Measurements from ENCODE around the gene CKAP4.

The CKAP4 gene

DNA sequence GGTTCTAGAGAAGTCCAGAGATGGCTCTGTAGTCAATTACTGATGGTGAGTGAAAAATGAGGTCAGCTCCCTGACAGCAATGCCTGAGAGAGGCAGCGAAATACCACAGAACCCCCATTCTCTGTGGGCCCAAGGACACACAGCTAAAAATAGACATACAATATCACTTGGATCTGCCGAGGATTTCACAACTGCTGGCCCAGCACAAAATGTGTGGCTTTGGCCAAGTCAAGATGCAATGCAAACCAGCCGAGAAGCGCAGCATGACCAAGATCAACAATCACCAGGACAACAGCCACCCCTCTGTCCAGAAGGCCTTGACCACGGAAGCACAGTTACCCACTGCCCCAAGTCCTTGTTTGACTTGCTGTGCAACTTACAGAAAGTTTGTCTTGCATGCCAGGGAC is 52.2 kb downstream of the CKAP4 start:
- no peak for DNase-seq

DNA sequence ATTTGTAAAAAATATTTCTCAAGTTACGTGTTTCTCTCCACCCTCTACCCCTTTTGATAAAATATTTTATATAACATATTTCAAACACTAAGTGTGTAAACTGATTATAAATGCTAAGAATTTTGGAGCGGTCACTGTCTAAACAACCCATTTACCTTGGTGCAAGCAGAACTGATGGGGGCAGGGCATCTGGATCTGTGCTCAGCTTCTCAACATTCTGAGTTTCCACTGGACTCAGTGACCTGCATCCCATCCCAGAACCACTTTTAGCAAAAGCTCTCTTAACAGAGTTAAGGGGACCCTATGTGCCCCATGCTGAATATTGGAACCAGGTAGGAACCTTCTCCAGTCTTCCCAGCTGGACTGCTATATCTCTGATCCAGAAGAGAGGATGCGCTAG is 53.5 kb downstream of the CKAP4 start:
- DNase-seq: no peak

DNA sequence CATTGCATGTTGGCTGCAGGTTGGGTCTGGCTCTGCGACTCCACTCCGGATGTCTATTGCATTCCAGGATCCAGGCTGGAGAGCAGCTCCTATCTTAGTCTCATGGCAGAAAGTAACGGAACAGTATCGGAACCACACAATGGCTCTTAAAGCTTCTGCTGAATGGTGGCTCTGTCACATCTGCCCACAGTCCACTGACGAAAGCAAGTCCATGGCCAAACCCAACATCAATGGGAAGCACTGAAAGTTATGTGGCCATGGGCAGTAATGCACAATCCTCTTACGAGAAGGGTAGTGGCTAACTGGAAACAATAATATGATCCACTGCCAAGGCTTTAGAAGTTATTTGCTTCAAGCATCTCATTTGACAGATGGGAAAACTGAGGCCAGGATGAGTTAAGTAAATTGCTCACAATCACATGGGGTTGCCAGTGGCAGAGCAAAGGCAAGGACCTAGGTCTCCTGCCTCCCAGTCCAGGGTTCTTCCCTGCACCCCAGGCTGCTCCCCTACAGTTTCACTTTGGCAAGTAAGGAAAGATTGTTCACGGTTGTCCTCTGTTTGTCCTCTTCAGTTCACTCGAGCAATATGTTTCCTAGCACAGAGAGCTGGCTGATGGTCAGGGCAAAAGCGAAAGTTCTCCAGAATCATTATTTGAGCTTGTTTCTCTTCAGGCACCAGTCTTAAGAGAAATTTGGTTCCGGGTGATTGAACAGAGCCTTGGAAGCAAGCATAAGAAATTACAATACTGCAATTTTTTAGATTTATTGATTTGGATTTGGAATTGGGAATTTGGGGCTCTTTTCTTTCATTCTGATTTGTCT is 54.2 kb downstream of the CKAP4 start:
- no peak for DNase-seq

DNA sequence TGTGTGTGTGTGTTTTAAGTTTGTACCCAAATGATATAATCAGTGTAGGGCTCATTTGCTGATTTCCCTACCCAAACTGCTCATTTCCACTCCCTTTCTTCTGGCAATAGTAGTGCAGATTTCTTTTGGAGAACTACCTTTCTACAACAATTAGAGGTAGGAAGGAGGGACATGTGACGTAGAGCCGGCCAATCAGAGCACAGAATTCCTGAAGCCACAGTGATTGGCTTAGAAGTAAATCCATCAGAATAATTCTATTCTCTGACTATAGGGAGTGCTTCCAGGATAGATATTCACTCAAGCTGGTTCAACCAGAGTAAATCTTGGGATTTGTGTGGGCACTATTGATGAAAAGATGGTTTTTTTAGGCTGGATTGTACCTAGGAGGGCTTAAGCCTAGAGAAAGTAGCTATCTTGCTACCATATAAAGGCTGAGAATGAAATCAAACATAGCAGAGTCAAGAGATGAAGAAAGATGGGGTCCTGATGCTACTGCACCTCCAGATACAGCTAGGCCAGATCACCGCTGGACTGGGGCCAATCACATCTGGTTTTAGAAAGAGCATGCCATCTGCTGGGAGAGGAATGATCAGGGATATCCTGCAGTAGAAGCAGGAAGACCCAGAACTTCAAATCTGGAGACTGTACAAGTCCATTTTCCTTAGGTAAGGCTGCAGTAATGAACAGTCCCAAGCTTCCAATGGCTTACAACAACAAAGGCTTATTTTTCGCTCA is 55.0 kb downstream of the CKAP4 start:
- no peak for DNase-seq

DNA sequence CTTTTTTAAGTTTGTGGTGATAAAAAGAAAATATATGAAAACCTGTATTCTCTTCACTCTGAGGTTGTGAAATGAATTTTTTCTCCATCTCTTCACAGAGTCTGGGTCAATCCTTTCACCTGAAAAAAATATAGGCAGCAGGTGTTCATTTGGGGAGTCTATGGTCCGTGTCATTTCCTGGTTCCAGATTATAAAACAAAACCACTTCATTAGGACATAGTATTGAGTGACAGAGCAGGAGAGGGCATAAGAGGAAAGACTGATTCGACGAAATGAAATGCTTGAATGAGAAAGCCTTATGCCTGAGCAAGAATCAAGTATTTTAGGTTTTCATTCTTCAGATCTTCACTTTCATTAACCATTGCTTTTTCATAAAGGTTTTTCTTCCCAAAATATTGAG is 57.2 kb downstream of the CKAP4 start:
- no peak for DNase-seq

DNA sequence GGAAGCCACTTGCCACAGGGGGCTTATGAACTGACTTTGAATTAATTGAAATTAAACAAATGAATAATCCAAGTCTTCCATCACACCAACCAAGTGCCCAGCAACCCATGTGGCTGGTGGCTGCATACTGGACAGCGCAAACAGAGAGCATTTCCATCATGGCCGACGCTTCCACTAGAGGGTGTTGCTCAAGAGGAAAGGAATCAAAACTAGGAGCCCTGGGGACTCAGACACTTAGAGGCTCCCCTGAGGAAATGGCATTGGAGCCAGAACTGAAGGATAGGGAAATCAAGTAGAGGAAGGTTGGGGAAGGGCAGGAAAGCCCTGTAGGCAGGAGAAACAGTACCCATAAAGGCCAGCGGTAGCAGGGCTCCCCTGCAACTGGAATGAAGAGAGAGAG is 58.5 kb downstream of the CKAP4 start:
- no peak for DNase-seq

DNA sequence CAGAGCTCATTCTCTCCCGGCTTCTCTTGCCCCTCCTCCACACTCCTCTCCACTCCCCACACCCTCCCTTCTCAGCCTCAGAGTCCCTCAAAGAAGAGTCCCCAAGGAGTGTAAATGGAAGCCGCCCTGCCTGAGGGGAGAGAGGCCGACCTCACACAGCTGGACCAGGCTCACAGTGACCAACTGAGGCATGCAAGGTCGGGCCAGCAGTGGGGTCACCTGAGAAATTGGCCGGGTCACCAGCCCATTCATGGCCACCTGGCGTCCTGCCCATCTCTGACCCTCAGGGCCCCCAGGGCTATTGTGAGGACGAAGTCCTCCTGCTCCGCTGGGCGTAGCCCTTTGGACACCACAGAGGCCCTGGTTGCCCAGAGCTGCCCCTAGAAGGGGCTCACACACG is 59.6 kb downstream of the CKAP4 start:
- DNase-seq: no peak
